Measurements from ENCODE around the gene YES1. TPM values are rescaled to one million over a fixed set of nuclear protein-coding genes. Genes with fewer than 3 reads are reported as not detected.
"Not testable (repeated sequence)": the region's sequence is repeated elsewhere in the genome, so short reads cannot be mapped to it uniquely, and the experiment has no call there.

Gene YES1
- total RNA-seq, 1 donor from 2014 or later = 157 TPM

- DNase-seq (ENCODE audit: low read depth) = peak; percentile 74
Observed at GRCh38 chr18:686339-687111, 125.5 kb downstream of the YES1 start.

GRCh38 chr18:685438-685837 lies 126.6 kb downstream of the YES1 start:
- DNase-seq (ENCODE audit: low read depth) = no peak

GRCh38 chr18:683531-683930 lies 128.5 kb downstream of the YES1 start:
- DNase-seq (ENCODE audit: low read depth) = no peak

- DNase-seq (ENCODE audit: low read depth) = no peak
Observed at GRCh38 chr18:682833-683232, 129.2 kb downstream of the YES1 start.

- DNase-seq (ENCODE audit: low read depth) = not testable (repeated sequence)
Observed at GRCh38 chr18:682416-682815, 129.6 kb downstream of the YES1 start.

- DNase-seq (ENCODE audit: low read depth) = no peak
Observed at GRCh38 chr18:681985-682384, 130.1 kb downstream of the YES1 start.

GRCh38 chr18:680392-680791 lies 131.7 kb downstream of the YES1 start:
- no peak for DNase-seq (ENCODE audit: low read depth)

GRCh38 chr18:679516-679915 lies 132.5 kb downstream of the YES1 start:
- no peak for DNase-seq (ENCODE audit: low read depth)

- DNase-seq (ENCODE audit: low read depth) = no peak
Observed at GRCh38 chr18:678482-679182, 133.4 kb downstream of the YES1 start.

- DNase-seq (ENCODE audit: low read depth) = no peak
Observed at GRCh38 chr18:677951-678381, 134.1 kb downstream of the YES1 start.

GRCh38 chr18:677145-677544 lies 134.9 kb downstream of the YES1 start:
- DNase-seq (ENCODE audit: low read depth) = no peak

- DNase-seq (ENCODE audit: low read depth) = no peak
Observed at GRCh38 chr18:676736-677135, 135.3 kb downstream of the YES1 start.

- no peak for DNase-seq (ENCODE audit: low read depth)
Observed at GRCh38 chr18:676069-676468, 136.0 kb downstream of the YES1 start.

- no peak for DNase-seq (ENCODE audit: low read depth)
Observed at GRCh38 chr18:675307-675706, 136.7 kb downstream of the YES1 start.

GRCh38 chr18:673769-674168 lies 138.3 kb downstream of the YES1 start:
- no peak for DNase-seq (ENCODE audit: low read depth)

GRCh38 chr18:673317-673716 lies 138.7 kb downstream of the YES1 start:
- no peak for DNase-seq (ENCODE audit: low read depth)

Other genes starting within 250 kb of the YES1 start
- gene CETN1, start 231.9 kb downstream of the YES1 start, total RNA-seq = not detected in 2 replicates
- gene CLUL1, start 215.3 kb downstream of the YES1 start, total RNA-seq = not detected in 2 replicates
- gene TYMS, start 154.6 kb downstream of the YES1 start, total RNA-seq = 2.3 and 2.5 TPM in 2 replicates
- 13.8 and 20.2 TPM in 2 replicates for gene ENOSF1, start 99.6 kb downstream of the YES1 start, total RNA-seq
- gene ADCYAP1, start 92.6 kb upstream of the YES1 start, total RNA-seq = not detected in 2 replicates

Measured in myocyte (in vitro differentiated cells).